Adrenal gland (tissue), 5 donors: Measurements from ENCODE around the gene RPRD1B.

Experiments
- POLR2A ChIP-seq, 2 donors: fragments of 450-650 bp; IDR thresholded peaks; one replicate each; pipeline ENCODE4 v1.6.1; 2017; ENCODE audit warnings: antibody characterized with exemption in 2 of 2, mild to moderate bottlenecking in 2 of 2, moderate library complexity in 1 of 2
- TF ChIP-seq, protein P1 (sequence below), 6 experiments: fragments of 450-650 bp in 4 of 6; fragments of 200-600 bp in 2 of 6; sonication (generic) in 1 of 6; IDR thresholded peaks; 1 replicate in 5 of 6; 2 replicates in 1 of 6; pipeline versions ENCODE4 v1.5.1 to v1.8.0; 2016 to 2021; ENCODE audit warnings: antibody characterized with exemption in 6 of 6, mild to moderate bottlenecking in 2 of 6, moderate library complexity in 1 of 6
- donor health status: DM: no; HTN: no; CAD: no.

DNA sequence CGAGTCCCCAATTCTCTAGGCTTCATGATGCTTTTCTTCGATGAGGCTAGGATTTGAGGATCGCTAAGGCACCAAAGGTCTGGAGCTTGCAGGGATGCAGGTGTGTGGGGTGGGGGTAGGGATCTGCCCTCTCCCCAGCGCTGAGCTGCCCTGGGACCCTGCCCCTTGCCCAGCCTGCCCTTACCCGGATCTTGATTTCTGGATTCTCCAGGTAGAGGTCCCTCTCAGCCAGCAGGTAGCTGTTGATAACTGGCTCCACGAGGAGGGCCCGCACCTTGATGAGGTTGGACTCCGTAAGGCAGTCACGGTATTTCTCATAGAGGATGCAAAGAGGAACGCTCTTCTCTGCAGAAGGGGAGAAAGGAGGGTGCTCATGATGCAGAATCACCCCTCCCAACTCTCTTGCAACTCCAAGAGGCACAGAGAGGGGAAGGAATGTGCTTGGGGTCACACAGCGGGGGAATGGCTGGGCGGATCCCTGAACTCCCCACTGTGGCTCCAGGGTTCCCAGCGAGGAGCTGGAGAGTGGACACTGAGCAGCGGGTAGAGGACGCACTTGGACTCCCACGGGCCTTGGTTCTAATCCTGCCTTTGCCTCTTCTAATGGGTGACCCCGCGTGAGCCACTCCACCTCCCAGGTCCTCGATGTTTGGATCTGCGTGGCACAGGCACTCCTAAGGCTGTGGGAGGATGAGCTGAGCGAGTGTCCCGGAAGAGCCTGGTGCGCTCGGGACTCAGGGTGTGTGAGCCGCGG is 98.8 kb downstream of the RPRD1B start:
- TF ChIP-seq POLR2A (IDR thresholded peaks at IDR 0.05) = no peak
- TF ChIP-seq, protein P1, sequence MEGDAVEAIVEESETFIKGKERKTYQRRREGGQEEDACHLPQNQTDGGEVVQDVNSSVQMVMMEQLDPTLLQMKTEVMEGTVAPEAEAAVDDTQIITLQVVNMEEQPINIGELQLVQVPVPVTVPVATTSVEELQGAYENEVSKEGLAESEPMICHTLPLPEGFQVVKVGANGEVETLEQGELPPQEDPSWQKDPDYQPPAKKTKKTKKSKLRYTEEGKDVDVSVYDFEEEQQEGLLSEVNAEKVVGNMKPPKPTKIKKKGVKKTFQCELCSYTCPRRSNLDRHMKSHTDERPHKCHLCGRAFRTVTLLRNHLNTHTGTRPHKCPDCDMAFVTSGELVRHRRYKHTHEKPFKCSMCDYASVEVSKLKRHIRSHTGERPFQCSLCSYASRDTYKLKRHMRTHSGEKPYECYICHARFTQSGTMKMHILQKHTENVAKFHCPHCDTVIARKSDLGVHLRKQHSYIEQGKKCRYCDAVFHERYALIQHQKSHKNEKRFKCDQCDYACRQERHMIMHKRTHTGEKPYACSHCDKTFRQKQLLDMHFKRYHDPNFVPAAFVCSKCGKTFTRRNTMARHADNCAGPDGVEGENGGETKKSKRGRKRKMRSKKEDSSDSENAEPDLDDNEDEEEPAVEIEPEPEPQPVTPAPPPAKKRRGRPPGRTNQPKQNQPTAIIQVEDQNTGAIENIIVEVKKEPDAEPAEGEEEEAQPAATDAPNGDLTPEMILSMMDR (IDR thresholded peaks at IDR 0.05) = no peak
